ENCODE results near the gene TACC3. TPM values are rescaled to one million over a fixed set of nuclear protein-coding genes. Genes with fewer than 3 reads are reported as not detected.
A peak's percentile ranks its signal among the peaks of the same experiment; 100 is the strongest.

Gene TACC3
- total RNA-seq, 1 experiment from 2014 or later: 106 TPM

DNA sequence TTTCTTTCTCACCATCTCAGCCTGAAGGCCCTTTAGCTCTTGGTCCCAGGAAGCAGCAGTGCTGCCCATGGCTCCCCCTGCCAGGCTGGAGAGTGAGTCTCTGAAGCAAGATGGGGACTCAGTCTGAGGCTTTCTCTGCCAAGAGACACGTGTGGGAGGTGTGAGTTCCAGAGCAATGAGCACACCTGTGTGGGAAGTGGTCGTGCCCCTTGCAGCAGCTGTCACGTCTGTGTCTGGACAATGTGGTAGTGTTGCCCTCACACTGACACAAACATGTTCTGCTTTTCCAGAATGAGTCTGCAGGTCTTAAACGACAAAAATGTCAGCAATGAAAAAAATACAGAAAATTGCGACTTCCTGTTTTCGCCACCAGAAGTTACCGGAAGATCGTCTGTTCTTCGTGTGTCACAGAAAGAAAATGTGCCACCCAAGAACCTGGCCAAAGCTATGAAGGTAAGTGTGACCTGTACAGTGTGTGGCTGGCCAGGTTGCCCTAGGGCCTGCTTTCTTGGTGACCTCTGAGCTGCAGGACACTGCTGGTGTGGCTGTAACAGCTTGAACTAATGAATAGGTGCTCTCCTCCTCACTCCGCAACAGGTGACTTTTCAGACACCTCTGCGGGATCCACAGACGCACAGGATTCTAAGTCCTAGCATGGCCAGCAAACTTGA lies 1.9 kb downstream of the TACC3 start:
- POLR2A ChIA-PET: no interaction called here
- intact Hi-C loops (cut with micrococcal nuclease; ENCODE audit: unreplicated experiment): no loop called here
- TF ChIP-seq SIN3A (IDR thresholded peaks at IDR 0.05; ENCODE audit: borderline replicate concordance, insufficient read depth, low read depth, low read length) (no peak), TCF7L2 (IDR thresholded peaks at IDR 0.05; ENCODE audit: low read depth, low read length) (no peak), POLR2AphosphoS5 (IDR thresholded peaks at IDR 0.05; ENCODE audit: low read depth, low read length) (no peak)
- TF ChIP-seq, protein P1, sequence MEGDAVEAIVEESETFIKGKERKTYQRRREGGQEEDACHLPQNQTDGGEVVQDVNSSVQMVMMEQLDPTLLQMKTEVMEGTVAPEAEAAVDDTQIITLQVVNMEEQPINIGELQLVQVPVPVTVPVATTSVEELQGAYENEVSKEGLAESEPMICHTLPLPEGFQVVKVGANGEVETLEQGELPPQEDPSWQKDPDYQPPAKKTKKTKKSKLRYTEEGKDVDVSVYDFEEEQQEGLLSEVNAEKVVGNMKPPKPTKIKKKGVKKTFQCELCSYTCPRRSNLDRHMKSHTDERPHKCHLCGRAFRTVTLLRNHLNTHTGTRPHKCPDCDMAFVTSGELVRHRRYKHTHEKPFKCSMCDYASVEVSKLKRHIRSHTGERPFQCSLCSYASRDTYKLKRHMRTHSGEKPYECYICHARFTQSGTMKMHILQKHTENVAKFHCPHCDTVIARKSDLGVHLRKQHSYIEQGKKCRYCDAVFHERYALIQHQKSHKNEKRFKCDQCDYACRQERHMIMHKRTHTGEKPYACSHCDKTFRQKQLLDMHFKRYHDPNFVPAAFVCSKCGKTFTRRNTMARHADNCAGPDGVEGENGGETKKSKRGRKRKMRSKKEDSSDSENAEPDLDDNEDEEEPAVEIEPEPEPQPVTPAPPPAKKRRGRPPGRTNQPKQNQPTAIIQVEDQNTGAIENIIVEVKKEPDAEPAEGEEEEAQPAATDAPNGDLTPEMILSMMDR (IDR thresholded peaks at IDR 0.05): no peak
- TF ChIP-seq, protein P2, sequence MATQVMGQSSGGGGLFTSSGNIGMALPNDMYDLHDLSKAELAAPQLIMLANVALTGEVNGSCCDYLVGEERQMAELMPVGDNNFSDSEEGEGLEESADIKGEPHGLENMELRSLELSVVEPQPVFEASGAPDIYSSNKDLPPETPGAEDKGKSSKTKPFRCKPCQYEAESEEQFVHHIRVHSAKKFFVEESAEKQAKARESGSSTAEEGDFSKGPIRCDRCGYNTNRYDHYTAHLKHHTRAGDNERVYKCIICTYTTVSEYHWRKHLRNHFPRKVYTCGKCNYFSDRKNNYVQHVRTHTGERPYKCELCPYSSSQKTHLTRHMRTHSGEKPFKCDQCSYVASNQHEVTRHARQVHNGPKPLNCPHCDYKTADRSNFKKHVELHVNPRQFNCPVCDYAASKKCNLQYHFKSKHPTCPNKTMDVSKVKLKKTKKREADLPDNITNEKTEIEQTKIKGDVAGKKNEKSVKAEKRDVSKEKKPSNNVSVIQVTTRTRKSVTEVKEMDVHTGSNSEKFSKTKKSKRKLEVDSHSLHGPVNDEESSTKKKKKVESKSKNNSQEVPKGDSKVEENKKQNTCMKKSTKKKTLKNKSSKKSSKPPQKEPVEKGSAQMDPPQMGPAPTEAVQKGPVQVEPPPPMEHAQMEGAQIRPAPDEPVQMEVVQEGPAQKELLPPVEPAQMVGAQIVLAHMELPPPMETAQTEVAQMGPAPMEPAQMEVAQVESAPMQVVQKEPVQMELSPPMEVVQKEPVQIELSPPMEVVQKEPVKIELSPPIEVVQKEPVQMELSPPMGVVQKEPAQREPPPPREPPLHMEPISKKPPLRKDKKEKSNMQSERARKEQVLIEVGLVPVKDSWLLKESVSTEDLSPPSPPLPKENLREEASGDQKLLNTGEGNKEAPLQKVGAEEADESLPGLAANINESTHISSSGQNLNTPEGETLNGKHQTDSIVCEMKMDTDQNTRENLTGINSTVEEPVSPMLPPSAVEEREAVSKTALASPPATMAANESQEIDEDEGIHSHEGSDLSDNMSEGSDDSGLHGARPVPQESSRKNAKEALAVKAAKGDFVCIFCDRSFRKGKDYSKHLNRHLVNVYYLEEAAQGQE (IDR thresholded peaks at IDR 0.05; ENCODE audit: insufficient read depth in 1 of 2, low read depth in 2 of 2, low read length in 1 of 2): no peak
- ATAC-seq (no peak), DNase-seq (ENCODE audit: low read depth, low spot score) (no peak)
- peaks cover 7% of the 10 kb centered on the region for H3K36me3 ChIP-seq (ENCODE audit: control insufficient read depth, insufficient read depth, low read length)
- in situ Hi-C loops (cut with HindIII; ENCODE audit: low pct_unique_long_range_greater_than_20kb, low sequenced_read_pairs): no loop called here
- H3K4me1 ChIP-seq (ENCODE audit: control insufficient read depth, insufficient read depth, low read length): peaks cover 40% of the 10 kb centered on the region
- CTCF ChIA-PET: no interaction called here
- no peaks in the 10 kb centered on the region for H3K9me3 ChIP-seq (ENCODE audit: control insufficient read depth, insufficient read depth, low read depth, low read length)
- peak overlapping the region; percentile 89 for H3K27ac ChIP-seq (ENCODE audit: low read length)
- peak overlapping the region; percentile 64 to 68 for H3K4me3 ChIP-seq (ENCODE audit: low read depth in 2 of 2, low read length in 2 of 2)
- H3K27me3 ChIP-seq (ENCODE audit: control insufficient read depth, insufficient read depth, low read length): no peaks in the 10 kb centered on the region
- BruUV-seq (replicated peaks): TSS peak; percentile 55

DNA sequence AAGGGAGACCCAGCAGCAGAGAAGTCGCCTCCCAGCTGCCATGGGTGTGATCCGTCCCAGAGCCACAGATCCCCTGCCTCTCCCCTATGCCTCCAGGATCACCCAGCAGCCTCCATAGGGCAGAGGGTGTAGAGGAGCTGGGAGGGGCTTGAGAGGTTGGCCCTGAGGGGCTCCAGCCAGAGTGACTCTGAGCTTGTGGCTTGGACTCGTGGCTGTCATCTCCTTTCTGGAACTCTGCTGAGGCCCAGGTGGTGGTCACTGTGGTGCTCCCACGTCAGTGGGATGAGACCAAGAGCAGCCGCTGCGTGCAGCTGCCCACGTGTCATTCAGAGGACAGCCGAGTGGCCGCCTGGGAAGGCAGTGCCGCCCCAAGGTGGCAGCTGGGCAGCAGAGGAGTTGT lies 4.2 kb downstream of the TACC3 start:
- in situ Hi-C loops (cut with HindIII; ENCODE audit: low pct_unique_long_range_greater_than_20kb, low sequenced_read_pairs): no loop called here
- ChIA-PET CTCF (interaction anchor here (1.8 kb wide), 1 partner anchor 32 kb away, joined by 6 read pairs; no protein-coding TSS in a partner anchor), POLR2A (no interaction called here)
- peaks cover 7% of the 10 kb centered on the region for H3K36me3 ChIP-seq (ENCODE audit: control insufficient read depth, insufficient read depth, low read length)
- ATAC-seq: no peak
- H3K4me3 ChIP-seq (ENCODE audit: low read depth in 2 of 2, low read length in 2 of 2): no peak overlapping the region
- no TSS peak for BruUV-seq (replicated peaks)
- no peaks in the 10 kb centered on the region for H3K27me3 ChIP-seq (ENCODE audit: control insufficient read depth, insufficient read depth, low read length)
- intact Hi-C loops (cut with micrococcal nuclease; ENCODE audit: unreplicated experiment): no loop called here
- peak overlapping the region; percentile 3; the same call in 1 of the 2 replicates for H3K27ac ChIP-seq (ENCODE audit: low read length)
- TF ChIP-seq TCF7L2 (IDR thresholded peaks at IDR 0.05; ENCODE audit: low read depth, low read length) (no peak), SIN3A (IDR thresholded peaks at IDR 0.05; ENCODE audit: borderline replicate concordance, insufficient read depth, low read depth, low read length) (no peak), POLR2AphosphoS5 (IDR thresholded peaks at IDR 0.05; ENCODE audit: low read depth, low read length) (no peak)
- TF ChIP-seq, protein P2 (IDR thresholded peaks at IDR 0.05; ENCODE audit: insufficient read depth in 1 of 2, low read depth in 2 of 2, low read length in 1 of 2): no peak
- TF ChIP-seq, protein P1 (IDR thresholded peaks at IDR 0.05): no peak
- no peaks in the 10 kb centered on the region for H3K9me3 ChIP-seq (ENCODE audit: control insufficient read depth, insufficient read depth, low read depth, low read length)
- H3K4me1 ChIP-seq (ENCODE audit: control insufficient read depth, insufficient read depth, low read length): peaks cover 33% of the 10 kb centered on the region
- DNase-seq (ENCODE audit: low read depth, low spot score): no peak

All from Panc1 (cell line).